ENCODE data around the gene D2HGDH. TPM values are rescaled to one million over a fixed set of nuclear protein-coding genes. Genes with fewer than 3 reads are reported as not detected.

The D2HGDH gene
- total and polyA plus RNA-seq, 9 of the 15 experiments (the other 6 are each of a cell fraction or from before 2014, with no cell fraction given): 0.39 to 30.8 (median 10.3) TPM

DNA sequence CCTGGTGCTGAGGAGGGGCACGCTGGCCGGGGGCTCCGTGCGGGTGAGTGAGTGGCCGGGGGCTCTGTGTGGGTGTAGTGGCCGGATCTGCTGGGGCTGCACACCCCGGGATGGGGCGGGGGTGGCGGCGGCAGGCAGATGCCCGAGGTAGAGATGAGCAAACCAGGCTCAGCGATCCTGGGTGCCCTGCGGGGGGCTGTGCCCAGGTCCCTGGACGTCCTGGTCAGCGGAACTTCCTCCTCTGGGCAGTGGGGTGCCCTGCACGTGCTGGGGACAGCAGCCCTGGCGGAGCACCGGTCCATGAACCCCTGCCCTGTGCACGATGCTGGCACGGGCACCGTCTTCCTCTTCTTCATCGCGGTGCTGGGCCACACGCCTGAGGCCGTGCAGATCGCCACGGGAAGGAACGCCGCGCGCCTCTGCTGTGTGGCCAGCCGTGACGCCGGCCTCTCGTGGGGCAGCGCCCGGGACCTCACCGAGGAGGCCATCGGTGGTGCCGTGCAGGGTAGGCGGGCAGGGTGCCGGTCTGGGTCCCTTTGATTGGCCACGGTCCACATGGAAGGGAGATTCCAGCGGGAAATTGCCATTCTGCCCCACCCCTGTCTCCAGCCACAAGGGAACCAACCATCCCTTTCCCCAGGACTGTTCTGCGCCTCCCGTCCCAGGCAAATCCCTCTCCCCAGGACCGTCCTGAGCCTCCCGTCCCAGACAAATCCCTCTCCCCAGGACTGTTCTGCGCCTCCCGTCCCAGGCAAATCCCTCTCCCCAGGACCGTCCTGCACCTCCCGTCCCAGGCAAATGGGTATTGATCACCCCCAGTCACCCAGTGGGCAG lies 80.4 kb downstream of the D2HGDH start:
- ChIA-PET POLR2A (no interaction called here), CTCF (ENCODE audit: low intra/inter-chr PET ratio) (no interaction called here)
- TF ChIP-seq RBM15 (IDR thresholded peaks at IDR 0.05; ENCODE audit: insufficient read depth, low read length): no peak
- TF ChIP-seq HNRNPL (IDR thresholded peaks at IDR 0.05; ENCODE audit: low read depth, low read length): peak; percentile 51; the same call in 1 of the 2 replicates
- in situ Hi-C loops (cut with MboI): no loop called here
- BruUV-seq (replicated peaks): no TSS peak
- H3K4me3 ChIP-seq: no peak overlapping the region
- no peak overlapping the region for H2AFZ ChIP-seq (ENCODE audit: low read depth, low read length)
- peaks cover 0 to 71% of the 10 kb centered on the region in 2 experiments; a peak in 3 of 5 replicates for H3K4me1 ChIP-seq (replicated peaks in 1 of 2; ENCODE audit: control insufficient read depth in 2 of 2, insufficient read depth in 2 of 2, low read length in 2 of 2)
- H3K79me2 ChIP-seq (ENCODE audit: control insufficient read depth, insufficient read depth, low read length): no peaks in the 10 kb centered on the region
- no peaks in the 10 kb centered on the region for H3K36me3 ChIP-seq (ENCODE audit: control insufficient read depth, insufficient read depth, low read length)
- H3K27ac ChIP-seq (ENCODE audit: extremely low read depth, low read depth, low read length): no peak overlapping the region
- no peaks in the 10 kb centered on the region for H3K27me3 ChIP-seq (ENCODE audit: control insufficient read depth in 2 of 2, insufficient read depth in 2 of 2, low read length in 2 of 2)
- no peaks in the 10 kb centered on the region for H4K20me1 ChIP-seq (replicated peaks; ENCODE audit: control insufficient read depth, insufficient read depth, low read length)
- ATAC-seq (no peak; the same call in 2 of the 3 replicates), FAIRE-seq (no peak), DNase-seq (ENCODE audit: extremely low read depth in 1 of 4, low spot score in 3 of 4) (no peak)
- H3K9ac ChIP-seq (ENCODE audit: insufficient read depth in 1 of 2, low read depth in 2 of 2, low read length in 2 of 2): peak overlapping the region in 1 of 2 experiments; percentile 6; a peak in 2 of 4 replicates
- no peaks in the 10 kb centered on the region for H3K9me3 ChIP-seq (replicated peaks; ENCODE audit: control insufficient read depth, insufficient read depth, low read depth, low read length)
- no peak overlapping the region for H3K4me2 ChIP-seq (ENCODE audit: insufficient read depth, low read length)
- 60% methylated on average over 10 of the region's 52 CpGs for WGBS (ENCODE audit: insufficient coverage, low coverage, missing lambda C conversion rate)
- intact Hi-C loops (cut with micrococcal nuclease): no loop called here
- no peaks in the 10 kb centered on the region for H3K9me1 ChIP-seq (ENCODE audit: control insufficient read depth, insufficient read depth, low read length)
